Measurements from ENCODE around the gene LRRC61.
A peak's percentile ranks its signal among the peaks of the same experiment; 100 is the strongest.

Gene LRRC61

DNA sequence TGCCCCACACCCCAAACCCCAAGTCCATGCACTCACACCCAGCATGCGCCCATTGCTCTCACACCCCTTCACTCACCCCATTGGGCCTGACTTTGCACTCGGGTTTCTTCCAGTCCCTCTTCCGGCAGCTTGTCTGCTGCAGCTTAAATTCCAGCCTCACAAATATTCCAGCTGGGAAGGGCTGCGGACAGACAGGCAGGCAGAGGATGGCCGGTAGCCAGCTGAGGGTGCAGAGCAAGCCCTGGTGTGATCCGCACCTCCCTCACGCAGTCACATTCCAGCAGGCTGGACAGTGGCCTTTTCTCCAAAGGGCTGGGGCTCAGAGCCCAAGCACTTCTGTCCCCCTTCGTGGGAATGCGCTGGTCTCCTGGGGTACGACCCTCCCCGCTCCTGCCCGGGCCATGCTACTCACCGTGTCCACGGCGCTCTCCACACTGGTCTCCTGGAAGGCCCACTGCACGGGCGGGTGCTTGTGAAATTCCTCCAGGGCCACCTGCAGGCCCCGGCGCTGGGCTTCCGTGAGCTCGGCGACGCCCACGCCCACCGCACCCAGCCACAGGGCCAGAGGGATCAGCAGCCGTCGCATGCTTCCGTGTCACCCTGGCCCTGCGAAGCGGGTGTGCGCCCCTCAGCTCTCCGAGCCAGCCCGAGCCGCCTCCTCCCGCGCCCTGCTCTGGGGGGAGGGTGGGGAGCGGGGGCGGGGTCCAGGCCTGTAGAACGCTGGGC lies 17.0 kb downstream of the LRRC61 start:
- no peak for TF ChIP-seq ZNF777 (tag by site-specific recombination; IDR thresholded peaks at IDR 0.05; ENCODE audit: borderline replicate concordance)
- TF ChIP-seq ZNF600 (tag by site-specific recombination; IDR thresholded peaks at IDR 0.05): peak; percentile 43; the same call in 1 of the 2 replicates
- no peak for TF ChIP-seq PATZ1 (tag by site-specific recombination; IDR thresholded peaks at IDR 0.05)
- Histone ChIP-seq H3K4me1 (ENCODE audit: control insufficient read depth, insufficient read depth, low read length) (no peaks in the 10 kb centered on the region), H3K9me3 (ENCODE audit: control insufficient read depth, insufficient read depth, low read depth, low read length) (no peaks in the 10 kb centered on the region), H3K36me3 (ENCODE audit: control insufficient read depth in 2 of 2, insufficient read depth in 1 of 2, low read length in 2 of 2) (peaks cover 0 to 30% of the 10 kb centered on the region in 2 experiments; a peak in 1 of 3 replicates), H3K4me3 (ENCODE audit: low read depth, low read length) (no peak overlapping the region), H3K27ac (ENCODE audit: extremely low read depth, low read depth, low read length) (no peak overlapping the region)
- CTCF ChIA-PET: interaction anchor here (0.5 kb wide), 1 partner anchor 433 kb away, joined by 3 read pairs; no protein-coding TSS in a partner anchor
- POLR2A ChIA-PET: no interaction called here

- H3K27ac ChIP-seq (ENCODE audit: extremely low read depth, low read depth, low read length): no peak overlapping the region
- TF ChIP-seq KLF7 (tag by site-specific recombination; IDR thresholded peaks at IDR 0.05; ENCODE audit: borderline replicate concordance): no peak
- no peak for TF ChIP-seq ZNF398 (tag by site-specific recombination; IDR thresholded peaks at IDR 0.05)
- no peak for TF ChIP-seq ZNF670 (tag by site-specific recombination; IDR thresholded peaks at IDR 0.05; ENCODE audit: low read depth)
- TF ChIP-seq ELK4 (IDR thresholded peaks at IDR 0.05; ENCODE audit: borderline replicate concordance, low read depth, low read length): no peak
- no peak for TF ChIP-seq ZNF473 (tag by site-specific recombination; IDR thresholded peaks at IDR 0.05)
- no peaks in the 10 kb centered on the region for H3K4me1 ChIP-seq (ENCODE audit: control insufficient read depth, insufficient read depth, low read length)
- CTCF ChIA-PET: no interaction called here
- H3K9me3 ChIP-seq (ENCODE audit: control insufficient read depth, insufficient read depth, low read depth, low read length): no peaks in the 10 kb centered on the region
- no peak overlapping the region for H3K4me3 ChIP-seq (ENCODE audit: low read depth, low read length)
- peaks cover 0 to 28% of the 10 kb centered on the region in 2 experiments; a peak in 1 of 3 replicates for H3K36me3 ChIP-seq (ENCODE audit: control insufficient read depth in 2 of 2, insufficient read depth in 1 of 2, low read length in 2 of 2)
- POLR2A ChIA-PET: no interaction called here
These were observed 17.7 kb downstream of the LRRC61 start for GRCh38 chr7:150340875-150341262.

DNA sequence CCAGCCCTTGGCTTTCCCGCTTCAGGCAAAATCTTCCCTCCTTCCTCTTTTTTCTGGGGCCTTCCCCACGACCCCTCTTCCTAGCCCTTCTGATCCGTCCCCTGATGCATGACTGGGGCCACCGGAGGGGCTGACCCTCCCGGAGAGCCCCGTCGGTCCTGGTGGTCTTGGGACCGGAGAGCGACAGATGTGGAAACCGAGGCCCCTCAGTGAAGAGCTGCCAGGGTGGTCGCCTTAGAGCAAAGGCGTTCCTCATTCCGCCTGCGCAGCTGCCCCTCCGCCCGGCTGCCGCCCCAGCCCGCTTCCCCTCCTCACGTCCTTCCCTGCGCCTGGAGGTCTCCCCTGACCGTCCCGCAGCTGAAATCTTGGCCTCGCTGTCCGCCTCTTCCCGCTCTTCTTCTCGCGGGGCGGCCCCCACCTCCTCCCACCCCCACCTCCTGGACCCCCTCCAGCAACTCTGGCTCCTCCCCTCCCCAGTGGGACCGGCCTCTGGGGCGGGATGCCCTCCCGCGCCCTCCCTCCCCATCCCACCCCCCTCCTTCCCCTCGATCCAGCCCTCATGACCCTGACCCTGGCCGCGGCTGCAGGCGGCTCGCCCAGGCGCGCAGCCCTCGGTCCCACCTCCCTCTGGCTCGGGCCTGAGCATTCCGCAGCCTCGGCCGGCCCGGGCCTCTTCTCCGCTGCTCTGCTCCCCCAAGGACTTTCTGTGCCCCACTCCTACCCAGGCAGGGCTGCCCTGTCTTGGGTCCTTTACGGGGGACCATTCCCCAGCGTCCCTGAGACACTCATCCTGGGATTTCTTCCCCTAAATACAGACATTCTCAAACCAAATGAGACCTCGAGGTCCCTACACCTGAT lies 18.3 kb downstream of the LRRC61 start, which contains the start of gene RARRES2:
TSS of gene RARRES2 (minus strand) at position 367 of the 858 bp plus-strand sequence. CDS start 1,020 bp downstream, outside the sequence.
- POLR2A ChIA-PET: no interaction called here
- Histone ChIP-seq H3K27ac (ENCODE audit: extremely low read depth, low read depth, low read length) (no peak within 1 kb of the TSS), H3K9me3 (ENCODE audit: control insufficient read depth, insufficient read depth, low read depth, low read length) (no peaks in the 10 kb centered on the region), H3K4me3 (ENCODE audit: low read depth, low read length) (no peak within 1 kb of the TSS), H3K36me3 (ENCODE audit: control insufficient read depth in 2 of 2, insufficient read depth in 1 of 2, low read length in 2 of 2) (peaks cover 0 to 22% of the 10 kb centered on the region in 2 experiments; a peak in 1 of 3 replicates), H3K4me1 (ENCODE audit: control insufficient read depth, insufficient read depth, low read length) (no peaks in the 10 kb centered on the region)
- TF ChIP-seq, protein P1, sequence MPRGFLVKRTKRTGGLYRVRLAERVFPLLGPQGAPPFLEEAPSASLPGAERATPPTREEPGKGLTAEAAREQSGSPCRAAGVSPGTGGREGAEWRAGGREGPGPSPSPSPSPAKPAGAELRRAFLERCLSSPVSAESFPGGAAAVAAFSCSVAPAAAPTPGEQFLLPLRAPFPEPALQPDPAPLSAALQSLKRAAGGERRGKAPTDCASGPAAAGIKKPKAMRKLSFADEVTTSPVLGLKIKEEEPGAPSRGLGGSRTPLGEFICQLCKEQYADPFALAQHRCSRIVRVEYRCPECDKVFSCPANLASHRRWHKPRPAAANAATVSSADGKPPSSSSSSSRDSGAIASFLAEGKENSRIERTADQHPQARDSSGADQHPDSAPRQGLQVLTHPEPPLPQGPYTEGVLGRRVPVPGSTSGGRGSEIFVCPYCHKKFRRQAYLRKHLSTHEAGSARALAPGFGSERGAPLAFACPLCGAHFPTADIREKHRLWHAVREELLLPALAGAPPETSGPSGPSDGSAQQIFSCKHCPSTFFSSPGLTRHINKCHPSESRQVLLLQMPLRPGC (tag by site-specific recombination; IDR thresholded peaks at IDR 0.05): no peak
- TF ChIP-seq PBX3 (CRISPR knock-in tag; IDR thresholded peaks at IDR 0.05) (no peak), PRDM4 (tag by site-specific recombination; IDR thresholded peaks at IDR 0.05) (no peak), ZNF175 (tag by site-specific recombination; IDR thresholded peaks at IDR 0.05) (no peak), ZNF76 (tag by site-specific recombination; IDR thresholded peaks at IDR 0.05; ENCODE audit: borderline replicate concordance, low read depth) (no peak), ZNF488 (tag by site-specific recombination; IDR thresholded peaks at IDR 0.05) (no peak), KLF7 (tag by site-specific recombination; IDR thresholded peaks at IDR 0.05; ENCODE audit: borderline replicate concordance) (no peak), ZNF610 (tag by site-specific recombination; IDR thresholded peaks at IDR 0.05; ENCODE audit: borderline replicate concordance) (no peak)
- CTCF ChIA-PET: no interaction called here
